WI38 (cell line): ENCODE measurements around the gene SPRED2.

Experiments used
- H3K4me3 ChIP-seq: 2 replicates; pipeline ENCODE4 v1.5.1; 2011; ENCODE audit warnings: low read depth, mild to moderate bottlenecking, control low read depth, low read length
- CTCF ChIP-seq: IDR thresholded peaks from 2 replicates; pipeline ENCODE4 v1.5.1; 2012; ENCODE audit warnings: low read depth, mild to moderate bottlenecking, control low read depth, low read length

SPRED2 gene

GRCh38 chr2:65390134-65390533 is 42.3 kb downstream of the SPRED2 start:
- TF ChIP-seq CTCF: no peak
- no peak overlapping the region for H3K4me3 ChIP-seq

DNA sequence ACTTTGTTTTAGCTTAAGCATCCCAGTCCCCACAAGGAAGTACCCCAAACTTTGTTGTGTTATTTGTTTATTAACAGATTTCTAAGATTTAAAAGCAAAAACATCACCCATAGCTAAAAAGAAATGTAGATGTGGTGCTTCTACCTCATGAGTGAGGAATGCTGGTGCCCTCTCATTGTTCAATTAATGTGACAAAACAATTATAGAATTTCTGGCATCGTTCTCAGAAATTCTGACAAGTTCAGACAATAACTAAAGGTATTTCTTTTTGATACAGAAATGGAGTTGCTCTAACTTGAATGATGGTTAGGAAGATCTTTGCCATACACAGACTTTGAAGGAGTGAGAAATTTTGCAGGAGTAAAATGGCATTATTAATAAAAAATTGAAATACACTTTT is 42.9 kb downstream of the SPRED2 start:
- H3K4me3 ChIP-seq: no peak overlapping the region
- TF ChIP-seq CTCF: no peak

- H3K4me3 ChIP-seq: no peak overlapping the region
- no peak for TF ChIP-seq CTCF
Measured at GRCh38 chr2:65388596-65389390, 43.6 kb downstream of the SPRED2 start.

DNA sequence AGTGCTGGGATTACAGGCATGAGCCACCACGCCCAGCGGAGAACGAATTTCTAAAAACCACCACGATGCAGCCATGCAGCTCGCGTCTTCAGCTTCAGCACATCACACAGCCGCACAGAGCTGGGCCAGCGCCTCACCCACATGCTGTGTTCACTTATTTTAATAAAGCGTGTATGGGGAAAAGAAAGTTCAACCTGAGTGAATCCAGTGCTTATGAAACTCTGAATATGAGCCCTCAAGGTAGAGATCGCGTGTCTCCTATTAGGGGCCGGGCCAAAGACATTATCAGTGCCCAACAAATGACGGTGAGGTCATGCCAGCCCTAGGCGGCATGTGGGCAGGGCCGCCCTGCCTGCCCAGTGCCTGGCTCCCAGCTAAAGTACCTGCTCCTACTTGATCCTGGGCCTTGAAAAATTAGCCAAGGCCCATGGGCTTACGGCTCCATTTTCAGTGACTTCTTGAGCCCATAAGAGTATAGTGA is 44.3 kb downstream of the SPRED2 start:
- H3K4me3 ChIP-seq: no peak overlapping the region
- TF ChIP-seq CTCF: no peak

- TF ChIP-seq CTCF: no peak
- no peak overlapping the region for H3K4me3 ChIP-seq
Measured at GRCh38 chr2:65386989-65387388, 45.4 kb downstream of the SPRED2 start.

GRCh38 chr2:65386344-65386743 is 46.1 kb downstream of the SPRED2 start:
- TF ChIP-seq CTCF: no peak

More at GRCh38 chr2:65386344-65386743, 46.1 kb downstream of the SPRED2 start:
- H3K4me3 ChIP-seq: no peak overlapping the region
